GM12801 (cell line): ENCODE results near the gene PIP5KL1.

ENCODE experiments used
- CTCF ChIP-seq: IDR thresholded peaks from one replicate; pipeline ENCODE4 v1.5.1; 2011; ENCODE audit warnings: control low read depth; ENCODE audit not compliant: insufficient read length; ENCODE audit errors: extremely low read depth

The PIP5KL1 gene

GRCh38 chr9:127950513-127951289 lies 20.1 kb upstream of the PIP5KL1 start:
- TF ChIP-seq CTCF = no peak

GRCh38 chr9:127949827-127950512 lies 19.4 kb upstream of the PIP5KL1 start:
- no peak for TF ChIP-seq CTCF

GRCh38 chr9:127947841-127948710 lies 17.5 kb upstream of the PIP5KL1 start:
- no peak for TF ChIP-seq CTCF

GRCh38 chr9:127946728-127947127 lies 16.2 kb upstream of the PIP5KL1 start:
- no peak for TF ChIP-seq CTCF

GRCh38 chr9:127945942-127946341 lies 15.4 kb upstream of the PIP5KL1 start:
- no peak for TF ChIP-seq CTCF

- TF ChIP-seq CTCF = no peak
Observed at GRCh38 chr9:127945338-127945737, 14.8 kb upstream of the PIP5KL1 start.
